Neuronal stem cell (in vitro differentiated cells): ENCODE results near the gene FCHSD2.

ENCODE experiments used
- DNase-seq: peaks from one replicate; pipeline ENCODE4 v3.0.0-alpha.2; 2013; ENCODE audit warnings: low spot score
- H2AFZ ChIP-seq: one replicate; pipeline ENCODE4 v1.6.1; 2013; ENCODE audit warnings: mild to moderate bottlenecking, low read length, inconsistent platforms
- H2AK5ac ChIP-seq: 2 replicates; pipeline ENCODE4 v1.6.1; 2013; ENCODE audit warnings: low read depth, mild to moderate bottlenecking, inconsistent platforms, low read length, moderate library complexity, mixed read lengths
- H2BK120ac ChIP-seq: 2 replicates; pipeline ENCODE4 v1.6.1; 2013; ENCODE audit warnings: low read depth, mild to moderate bottlenecking, inconsistent platforms, low read length, moderate library complexity, mixed read lengths
- H2BK12ac ChIP-seq: one replicate; pipeline ENCODE4 v1.6.1; 2013; ENCODE audit warnings: low read length, inconsistent platforms
- H2BK15ac ChIP-seq: 2 replicates; pipeline ENCODE4 v1.6.1; 2013; ENCODE audit warnings: mild to moderate bottlenecking, low read length, inconsistent platforms, mixed read lengths
- H2BK5ac ChIP-seq: one replicate; pipeline ENCODE4 v1.6.1; 2013; ENCODE audit warnings: inconsistent platforms, mild to moderate bottlenecking, low read length, moderate library complexity
- H3K14ac ChIP-seq: one replicate; pipeline ENCODE4 v1.6.1; 2013; ENCODE audit warnings: low read length, inconsistent platforms
- H3K18ac ChIP-seq: 2 replicates; pipeline ENCODE4 v1.6.1; 2013; ENCODE audit warnings: low read length, inconsistent platforms
- H3K23ac ChIP-seq: 2 replicates; pipeline ENCODE4 v1.6.1; 2013; ENCODE audit warnings: low read depth, mild to moderate bottlenecking, mixed read lengths, low read length, inconsistent platforms; ENCODE audit not compliant: poor library complexity
- H3K27ac ChIP-seq: replicated peaks from 3 replicates; pipeline ENCODE4 v1.5.1; 2013; ENCODE audit warnings: low read length, inconsistent platforms
- H3K27me3 ChIP-seq, 3 experiments: 2 replicates each; pipeline ENCODE4 v1.6.1; 2013; ENCODE audit warnings: low read length in 3 of 3, mild to moderate bottlenecking in 2 of 3, inconsistent platforms in 1 of 3, low read depth in 1 of 3, mixed read lengths in 1 of 3, moderate library complexity in 1 of 3; ENCODE audit not compliant: control insufficient read depth in 3 of 3, insufficient read depth in 3 of 3
- H3K36me3 ChIP-seq, 2 donors: replicated peaks in 1 of 2; 2 replicates each; pipeline ENCODE4 v1.6.1; 2013; ENCODE audit warnings: low read length in 2 of 2; ENCODE audit not compliant: control insufficient read depth in 2 of 2, insufficient read depth in 2 of 2
- H3K4ac ChIP-seq: 2 replicates; pipeline ENCODE4 v1.6.1; 2013; ENCODE audit warnings: inconsistent platforms, mild to moderate bottlenecking, low read length, moderate library complexity
- H3K4me1 ChIP-seq, 2 donors: 1 replicate in 1 of 2; 2 replicates in 1 of 2; pipeline ENCODE4 v1.6.1; 2013; ENCODE audit warnings: low read length in 2 of 2, low read depth in 1 of 2; ENCODE audit not compliant: control insufficient read depth in 2 of 2, insufficient read depth in 1 of 2
- H3K4me2 ChIP-seq: one replicate; pipeline ENCODE4 v1.6.1; 2013; ENCODE audit warnings: mild to moderate bottlenecking, low read length, inconsistent platforms; ENCODE audit not compliant: insufficient read depth, poor library complexity, severe bottlenecking
- H3K4me3 ChIP-seq, 2 donors: 2 replicates each; pipeline ENCODE4 v1.5.1; 2013; ENCODE audit warnings: low read length in 2 of 2, mild to moderate bottlenecking in 2 of 2, inconsistent platforms in 1 of 2, moderate library complexity in 1 of 2
- H3K79me1 ChIP-seq: one replicate; pipeline ENCODE4 v1.6.1; 2013; ENCODE audit warnings: low read depth, mild to moderate bottlenecking, inconsistent platforms, low read length, moderate library complexity
- H3K9ac ChIP-seq: one replicate; pipeline ENCODE4 v1.6.1; 2013; ENCODE audit warnings: mild to moderate bottlenecking, low read depth, low read length, inconsistent platforms; ENCODE audit not compliant: poor library complexity
- H3K9me3 ChIP-seq, 2 donors: replicated peaks in 1 of 2; 2 replicates each; pipeline versions ENCODE3 to v1.6.1; 2013; ENCODE audit warnings: low read length in 2 of 2, mild to moderate bottlenecking in 2 of 2, inconsistent platforms in 1 of 2, low read depth in 1 of 2, mixed read lengths in 1 of 2, moderate library complexity in 1 of 2; ENCODE audit not compliant: control insufficient read depth in 2 of 2, insufficient read depth in 1 of 2
- H4K8ac ChIP-seq: one replicate; pipeline ENCODE4 v1.6.1; 2013; ENCODE audit warnings: low read depth, mild to moderate bottlenecking, inconsistent platforms, low read length, moderate library complexity
- H4K91ac ChIP-seq: one replicate; pipeline ENCODE4 v1.6.1; 2013; ENCODE audit warnings: low read length, low read depth, mild to moderate bottlenecking, inconsistent platforms; ENCODE audit not compliant: poor library complexity
- WGBS, 2 donors: extraction: QIAGEN DNeasy Blood & Tissue Kit; methylation state at CpG; one replicate each; pipeline ENCODE4 v1.1.7; 2013; ENCODE audit warnings: missing lambda C conversion rate in 2 of 2, mixed read lengths in 1 of 2; ENCODE audit not compliant: insufficient read length in 2 of 2, insufficient replicate concordance in 1 of 2; ENCODE audit errors: extremely low coverage in 2 of 2; 5-methylcytosine and 5-hydroxymethylcytosine counted together

Gene FCHSD2

DNA sequence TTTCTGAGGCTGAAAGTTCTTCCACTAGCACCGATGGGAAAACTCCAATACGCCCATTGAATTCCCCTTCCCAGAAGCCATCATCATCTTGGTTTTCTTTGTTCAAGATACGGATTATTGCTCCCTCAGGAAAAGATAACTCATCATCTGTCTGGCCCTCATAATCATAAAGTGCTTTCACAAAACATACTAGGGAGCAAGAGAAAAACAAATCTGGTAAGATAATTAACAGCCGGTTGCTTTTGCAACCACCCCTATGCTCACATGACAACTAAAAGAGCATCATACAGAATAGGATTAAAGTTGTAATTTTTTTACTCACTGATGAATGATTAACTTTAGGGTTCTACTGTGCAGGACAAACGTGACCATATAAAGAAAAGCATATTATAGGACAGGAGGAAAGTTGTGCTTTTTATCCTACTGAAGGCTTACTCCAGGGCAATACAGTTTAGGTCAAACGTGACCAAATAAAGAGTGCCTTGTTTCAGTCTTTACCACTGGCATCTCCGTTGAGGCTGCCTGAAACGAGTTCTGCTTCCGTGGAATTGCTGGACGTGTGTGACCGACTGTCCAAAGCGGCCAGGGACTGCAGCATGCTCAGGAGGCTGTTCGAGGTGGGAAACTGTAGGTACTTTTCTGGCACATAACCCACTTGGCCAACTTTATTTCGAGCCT is 299.3 kb downstream of the FCHSD2 start:
- Histone ChIP-seq H3K4me1 (no peaks in the 10 kb centered on the region), H3K4ac (no peak overlapping the region), H4K8ac (no peak overlapping the region), H3K36me3 (peaks cover 10 to 65% of the 10 kb centered on the region in 2 donors), H3K14ac (no peak overlapping the region), H2AK5ac (no peak overlapping the region), H3K27ac (no peak overlapping the region), H2AFZ (no peak overlapping the region), H2BK15ac (no peak overlapping the region), H3K9me3 (no peaks in the 10 kb centered on the region), H4K91ac (no peak overlapping the region), H3K18ac (no peak overlapping the region), H3K9ac (no peak overlapping the region), H3K23ac (no peak overlapping the region), H3K79me1 (no peaks in the 10 kb centered on the region), H3K27me3 (no peaks in the 10 kb centered on the region), H2BK5ac (no peak overlapping the region), H2BK120ac (no peak overlapping the region), H3K4me3 (no peak overlapping the region), H2BK12ac (no peak overlapping the region), H3K4me2 (no peak overlapping the region)
- no peak for DNase-seq
- no CpG with 5 or more reads among the region's 14 CpGs for WGBS, 2 donors

DNA sequence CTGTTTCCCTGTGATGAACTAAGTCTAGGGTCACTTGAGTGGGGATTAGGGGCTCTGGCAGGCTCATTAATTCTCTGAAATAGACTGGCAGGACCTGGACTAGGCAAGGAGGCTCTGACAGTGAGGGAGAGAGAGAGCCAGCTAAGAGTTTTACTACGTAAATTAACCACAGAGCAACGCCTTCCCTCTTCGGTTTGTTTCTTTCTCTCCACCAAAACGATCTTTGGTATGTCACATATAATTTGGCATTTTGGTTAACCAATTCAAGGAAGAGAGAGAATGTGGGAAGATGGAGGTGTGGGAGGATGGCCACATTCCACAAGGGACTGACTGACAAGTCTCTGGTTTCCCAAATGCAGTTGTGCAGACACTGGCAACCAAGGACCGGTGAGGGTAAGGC is 300.0 kb downstream of the FCHSD2 start:
- Histone ChIP-seq H3K9me3 (no peaks in the 10 kb centered on the region), H2BK12ac (no peak overlapping the region), H3K4me3 (no peak overlapping the region), H4K91ac (no peak overlapping the region), H2AFZ (no peak overlapping the region), H2BK15ac (no peak overlapping the region), H4K8ac (no peak overlapping the region), H3K27ac (no peak overlapping the region), H3K27me3 (no peaks in the 10 kb centered on the region), H3K4me2 (no peak overlapping the region), H3K9ac (no peak overlapping the region), H3K14ac (no peak overlapping the region), H3K79me1 (no peaks in the 10 kb centered on the region), H3K23ac (no peak overlapping the region), H3K18ac (no peak overlapping the region), H3K4ac (no peak overlapping the region), H3K4me1 (no peaks in the 10 kb centered on the region), H2AK5ac (no peak overlapping the region), H3K36me3 (peaks cover 14 to 69% of the 10 kb centered on the region in 2 donors), H2BK120ac (no peak overlapping the region), H2BK5ac (no peak overlapping the region)
- no peak for DNase-seq
- no CpG with 5 or more reads among the region's 5 CpGs for WGBS, 2 donors

DNA sequence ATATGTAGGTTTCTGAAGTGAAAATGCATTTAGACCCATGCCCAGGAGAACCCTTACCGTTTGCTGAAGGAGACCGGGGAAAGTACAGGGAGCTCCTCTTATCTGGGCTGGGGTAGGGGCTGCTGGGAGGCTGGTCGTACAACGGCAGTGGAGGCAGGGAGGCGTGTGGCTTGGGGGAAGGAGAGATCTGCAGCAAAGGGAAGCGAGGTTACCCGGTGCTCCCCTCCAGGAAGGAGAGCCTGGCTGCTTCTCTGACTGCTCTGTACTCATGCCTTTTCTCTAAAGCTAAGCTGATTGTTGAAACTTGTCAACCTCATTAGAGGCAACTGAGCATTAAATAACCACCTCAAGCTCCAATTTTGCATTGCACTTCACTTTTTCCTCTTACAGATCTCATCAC is 300.7 kb downstream of the FCHSD2 start:
- H3K4me3 ChIP-seq: no peak overlapping the region
- H3K23ac ChIP-seq: no peak overlapping the region
- WGBS, 2 donors: no CpG with 5 or more reads among the region's 7 CpGs
- H2BK5ac ChIP-seq: no peak overlapping the region
- no peaks in the 10 kb centered on the region for H3K27me3 ChIP-seq
- no peak overlapping the region for H2BK15ac ChIP-seq
- no peaks in the 10 kb centered on the region for H3K9me3 ChIP-seq
- H2AFZ ChIP-seq: no peak overlapping the region
- H3K9ac ChIP-seq: no peak overlapping the region
- H2AK5ac ChIP-seq: no peak overlapping the region
- peak overlapping the region; percentile 33 for H3K18ac ChIP-seq
- H3K36me3 ChIP-seq: peaks cover 14 to 73% of the 10 kb centered on the region in 2 donors
- no peaks in the 10 kb centered on the region for H3K4me1 ChIP-seq
- H4K91ac ChIP-seq: no peak overlapping the region
- H3K4me2 ChIP-seq: no peak overlapping the region
- no peak overlapping the region for H3K27ac ChIP-seq
- H3K14ac ChIP-seq: peak overlapping the region; percentile 21
- H3K4ac ChIP-seq: no peak overlapping the region
- no peak for DNase-seq
- H3K79me1 ChIP-seq: no peaks in the 10 kb centered on the region
- H4K8ac ChIP-seq: no peak overlapping the region
- H2BK12ac ChIP-seq: no peak overlapping the region
- no peak overlapping the region for H2BK120ac ChIP-seq

DNA sequence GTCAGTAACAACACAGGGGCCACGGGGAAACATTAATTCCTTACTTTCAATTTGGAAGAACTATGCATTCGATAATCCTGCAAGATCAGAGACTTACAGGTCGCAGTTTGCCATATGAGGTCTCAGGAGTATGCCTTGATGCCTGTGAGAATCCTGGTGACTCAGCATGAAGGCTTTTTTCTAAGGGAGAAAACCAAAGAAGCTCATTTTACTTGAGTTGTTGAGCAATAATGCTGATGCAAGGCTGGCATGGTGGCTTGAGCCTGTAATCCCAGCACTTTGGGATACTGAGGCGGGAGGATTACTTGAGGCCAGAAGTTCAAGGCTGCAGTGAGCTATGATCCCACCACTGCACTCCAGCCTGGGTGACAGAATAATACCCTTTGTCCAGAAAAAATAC is 301.3 kb downstream of the FCHSD2 start:
- no peak overlapping the region for H3K27ac ChIP-seq
- H2AFZ ChIP-seq: no peak overlapping the region
- no peaks in the 10 kb centered on the region for H3K79me1 ChIP-seq
- H2BK12ac ChIP-seq: no peak overlapping the region
- no peak overlapping the region for H2AK5ac ChIP-seq
- no peak for DNase-seq
- H3K18ac ChIP-seq: no peak overlapping the region
- no peak overlapping the region for H3K9ac ChIP-seq
- H3K23ac ChIP-seq: no peak overlapping the region
- H3K9me3 ChIP-seq: no peaks in the 10 kb centered on the region
- H3K4me1 ChIP-seq: no peaks in the 10 kb centered on the region
- no peak overlapping the region for H2BK120ac ChIP-seq
- no peak overlapping the region for H4K91ac ChIP-seq
- peaks cover 14 to 76% of the 10 kb centered on the region in 2 donors for H3K36me3 ChIP-seq
- H3K4me2 ChIP-seq: no peak overlapping the region
- WGBS, 2 donors: no CpG with 5 or more reads among the region's 4 CpGs
- no peak overlapping the region for H4K8ac ChIP-seq
- no peaks in the 10 kb centered on the region for H3K27me3 ChIP-seq
- H3K4ac ChIP-seq: no peak overlapping the region
- H3K14ac ChIP-seq: no peak overlapping the region
- no peak overlapping the region for H2BK5ac ChIP-seq
- H3K4me3 ChIP-seq: no peak overlapping the region
- H2BK15ac ChIP-seq: no peak overlapping the region
